GM19328 (cell line): ENCODE measurements around the gene TNS1.

ENCODE experiments used
- ATAC-seq: cut with Tn5 transposase; IDR thresholded peaks from one replicate; pipeline ENCODE4 v1.9.1; 2021; ENCODE audit warnings: mild to moderate bottlenecking, moderate library complexity; ENCODE audit not compliant: unreplicated experiment

TNS1 gene

DNA sequence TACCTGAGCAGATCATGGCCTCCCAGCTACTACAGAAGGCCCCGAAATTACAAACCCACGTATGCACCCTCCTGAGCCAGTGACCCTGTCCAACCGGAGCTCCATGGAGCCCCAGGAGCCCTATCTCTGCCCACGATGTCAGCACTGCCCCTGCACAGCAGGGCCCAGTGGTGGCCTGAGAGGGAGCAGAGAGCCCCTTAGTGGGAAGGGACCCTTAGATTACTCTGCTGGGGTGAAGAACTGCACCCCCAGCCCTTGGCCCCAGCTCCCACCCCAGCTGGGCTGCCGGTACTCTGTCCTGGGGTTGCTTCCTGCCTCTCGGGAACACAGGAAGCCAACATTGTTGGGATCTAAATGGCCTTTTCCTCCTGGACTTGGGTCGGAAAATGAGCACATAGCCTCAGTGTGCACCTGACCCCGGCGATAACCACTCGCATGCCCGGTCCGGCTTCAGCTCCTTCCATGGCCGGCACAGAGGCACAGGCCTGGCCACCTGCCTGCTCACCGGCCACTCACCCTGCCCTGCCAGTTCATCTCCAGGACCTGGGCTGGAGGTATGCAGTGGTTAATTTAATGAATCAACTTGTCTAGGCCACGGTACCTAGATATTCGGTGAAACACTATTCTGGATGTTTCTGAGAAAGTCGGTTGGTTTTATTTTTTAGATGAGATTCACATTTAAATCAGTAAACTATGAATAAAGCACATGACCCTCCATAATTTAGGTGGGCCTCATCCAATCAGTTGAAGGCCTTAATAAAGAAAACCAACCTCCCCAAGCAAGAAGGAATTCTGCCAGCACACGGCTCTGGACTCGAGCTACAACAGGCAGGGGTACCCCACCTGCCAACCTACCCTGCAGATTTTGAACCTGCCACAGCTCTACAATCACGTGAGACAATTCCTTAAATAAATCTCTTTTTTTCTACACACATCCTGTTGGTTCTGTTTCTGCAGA is 19.2 kb downstream of the TNS1 start:
- no peak for ATAC-seq

DNA sequence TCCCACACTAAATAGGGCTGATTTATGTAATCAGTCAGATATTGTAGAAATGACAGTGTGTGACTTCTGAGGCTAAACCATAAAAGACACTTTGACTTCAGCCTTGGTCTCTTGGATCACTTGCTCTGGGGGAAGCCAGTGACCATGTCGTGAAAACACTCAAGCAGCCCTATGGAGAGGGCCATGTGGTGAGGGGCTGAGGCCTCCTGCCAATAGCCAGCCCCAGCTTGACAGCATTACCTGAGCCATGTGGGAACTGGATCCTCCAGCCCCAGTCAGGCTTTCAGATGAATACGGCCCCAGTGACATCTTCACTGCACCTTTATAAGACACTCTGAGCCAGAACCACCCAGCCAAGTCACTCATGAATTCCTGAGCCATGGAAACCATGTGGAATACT is 20.8 kb downstream of the TNS1 start:
- ATAC-seq: no peak

DNA sequence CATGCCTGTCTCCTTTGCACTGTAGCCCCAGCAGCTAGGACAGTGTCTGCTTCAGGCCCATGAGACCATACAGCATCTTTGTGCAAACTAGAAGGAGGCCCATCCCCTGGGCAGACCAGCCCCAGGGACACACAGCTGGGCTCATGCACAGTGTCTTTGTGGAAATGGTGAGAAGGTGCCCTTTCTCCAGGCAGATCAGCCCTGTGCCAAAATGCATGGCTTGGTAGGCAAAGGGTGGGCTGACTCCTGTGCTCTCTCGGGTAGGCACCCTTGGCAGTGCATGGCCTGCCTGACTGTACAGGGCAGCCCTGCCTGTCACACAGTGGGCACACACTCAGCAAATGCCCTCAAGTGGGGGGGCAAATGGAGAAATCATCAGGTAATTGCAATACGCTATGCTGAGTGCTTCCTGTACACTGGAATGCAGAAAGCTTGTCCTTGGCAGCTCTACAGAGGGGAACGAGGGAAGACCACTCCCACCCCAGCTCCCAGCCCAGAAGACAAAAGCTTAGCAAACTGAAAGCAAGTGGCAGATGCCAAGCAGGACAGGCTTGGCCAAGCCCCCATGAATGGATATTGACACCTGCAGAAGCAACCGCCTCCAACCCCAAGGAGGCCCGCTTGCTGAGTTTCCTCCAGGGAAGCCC is 21.6 kb downstream of the TNS1 start:
- no peak for ATAC-seq

DNA sequence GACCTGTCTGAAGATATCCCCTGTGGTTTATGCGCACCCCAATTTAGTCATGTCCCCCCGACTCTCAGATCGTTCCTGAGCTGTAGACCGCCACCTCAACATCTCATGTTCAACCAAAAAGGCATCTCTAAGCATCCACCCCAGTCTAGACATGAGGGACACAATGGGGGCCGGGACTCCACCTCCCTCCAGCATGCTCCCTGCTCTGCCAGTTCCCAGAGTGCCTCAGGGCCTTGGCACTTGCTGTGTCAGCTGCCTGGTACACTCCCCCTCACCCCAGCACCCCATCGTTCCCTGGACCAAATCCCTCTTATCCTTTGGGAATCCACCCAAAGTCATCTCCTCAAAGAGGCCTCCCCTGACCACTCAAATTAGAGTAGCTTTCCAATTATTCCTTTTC is 22.2 kb downstream of the TNS1 start:
- ATAC-seq: no peak

DNA sequence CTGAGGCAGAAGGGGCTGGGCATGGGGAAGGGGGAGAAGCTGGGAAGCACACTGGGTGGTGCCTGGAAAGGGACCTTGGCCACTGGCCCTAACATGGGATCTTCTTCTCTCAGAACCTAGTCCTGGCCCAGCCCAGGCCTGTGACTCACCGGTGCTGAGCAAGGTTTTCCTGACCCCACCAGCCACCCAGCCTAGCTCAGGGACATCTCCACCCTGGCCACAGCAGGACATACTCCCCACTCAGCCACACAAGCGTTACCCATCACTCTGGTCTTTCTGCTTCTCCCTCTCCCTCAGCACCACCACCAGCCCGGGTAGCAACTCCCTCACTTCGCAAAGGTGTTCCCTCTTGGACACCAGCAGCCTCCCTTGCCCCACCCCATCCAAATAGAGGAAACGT is 22.8 kb downstream of the TNS1 start:
- no peak for ATAC-seq

DNA sequence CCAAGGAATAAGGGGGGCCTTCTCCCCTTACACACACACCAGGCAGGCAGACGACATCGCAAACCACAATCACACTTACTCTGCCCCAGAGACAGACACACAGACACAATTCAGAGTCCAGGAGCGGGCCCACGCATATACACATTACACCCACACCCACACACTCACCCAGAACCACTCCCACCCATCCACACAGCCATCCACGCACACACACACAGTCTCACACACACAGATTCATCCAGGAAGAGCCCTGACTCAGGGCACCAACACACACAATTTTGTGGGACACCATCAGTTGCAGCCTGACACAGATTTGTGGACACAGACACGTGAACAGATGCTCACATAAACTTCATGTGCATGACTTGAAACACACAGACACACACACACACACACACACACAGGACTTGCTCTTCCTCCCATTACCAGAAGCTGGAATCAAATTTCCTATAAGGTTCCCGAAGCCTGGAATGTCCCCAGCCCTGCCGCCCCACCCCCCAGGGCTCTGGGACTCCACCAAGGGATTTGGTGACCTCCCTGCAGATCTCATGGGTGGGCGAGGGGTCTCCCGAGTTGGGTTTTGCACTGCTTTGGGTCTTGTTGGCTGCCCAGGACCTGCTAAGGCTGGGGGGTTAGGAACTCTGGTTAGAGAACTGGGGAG is 23.5 kb downstream of the TNS1 start:
- ATAC-seq: no peak

DNA sequence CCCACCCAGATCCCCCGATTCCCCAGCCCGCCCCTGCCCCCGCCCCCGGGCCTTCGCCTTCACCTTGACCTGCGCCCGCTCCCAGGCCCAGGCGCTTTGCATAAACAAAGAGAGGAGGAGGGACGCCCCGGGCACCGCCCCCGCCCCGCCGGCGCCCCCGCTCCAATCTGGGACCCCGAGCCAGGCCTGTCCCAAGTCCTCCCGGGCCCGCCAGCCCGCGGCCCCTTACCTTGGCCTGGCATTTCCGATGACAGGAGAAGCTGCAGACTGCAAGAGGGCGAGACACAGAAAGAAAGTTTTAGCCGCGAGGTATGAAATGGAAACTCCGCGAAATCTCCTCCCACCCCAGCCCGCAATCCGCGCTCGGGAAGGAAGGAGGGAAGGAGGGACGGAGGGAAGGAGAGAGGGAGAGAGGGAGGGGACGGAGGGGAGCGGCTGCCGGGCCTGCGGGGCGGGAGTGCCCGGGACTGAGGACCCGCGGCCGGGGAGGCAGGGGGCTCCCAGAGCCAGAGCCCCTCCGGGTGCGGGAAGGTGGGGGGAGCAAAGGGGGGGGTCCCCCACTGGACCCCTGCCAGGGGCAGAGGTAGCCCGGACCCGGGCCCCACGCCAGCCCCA is 24.2 kb downstream of the TNS1 start:
- no peak for ATAC-seq

DNA sequence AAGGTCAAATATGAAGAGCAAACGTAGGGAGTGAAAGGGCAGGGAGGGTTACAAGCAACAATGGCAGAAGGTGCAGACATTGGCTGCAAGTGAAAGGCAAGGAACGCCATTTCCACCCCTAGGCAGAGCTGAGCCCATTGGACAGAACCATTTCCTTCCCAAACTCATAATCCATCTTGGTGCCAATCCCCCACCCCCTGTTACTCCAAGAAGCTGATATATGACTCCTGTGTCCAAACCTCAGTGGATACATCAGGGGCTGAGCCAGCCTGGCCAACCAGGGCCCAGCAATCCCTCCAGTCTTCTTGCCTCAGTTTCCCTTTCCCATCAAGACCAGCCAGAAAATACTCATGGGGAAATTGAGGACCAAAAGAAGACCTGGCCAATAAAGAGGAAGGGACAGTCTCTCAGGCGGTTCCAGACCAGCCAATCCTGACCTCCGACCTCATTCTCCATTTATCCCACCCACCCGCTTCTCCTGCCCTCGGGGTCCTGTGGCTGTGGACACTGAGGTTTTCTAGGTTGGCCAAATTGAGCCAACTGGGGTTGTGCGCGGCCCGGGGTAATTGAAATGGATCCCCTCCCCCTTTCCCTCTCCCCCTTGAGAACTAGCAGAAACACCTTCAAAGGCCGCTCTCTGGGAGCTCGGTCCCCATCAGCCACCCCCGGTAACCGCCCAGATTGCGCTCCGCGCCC is 24.8 kb downstream of the TNS1 start:
- ATAC-seq: no peak

DNA sequence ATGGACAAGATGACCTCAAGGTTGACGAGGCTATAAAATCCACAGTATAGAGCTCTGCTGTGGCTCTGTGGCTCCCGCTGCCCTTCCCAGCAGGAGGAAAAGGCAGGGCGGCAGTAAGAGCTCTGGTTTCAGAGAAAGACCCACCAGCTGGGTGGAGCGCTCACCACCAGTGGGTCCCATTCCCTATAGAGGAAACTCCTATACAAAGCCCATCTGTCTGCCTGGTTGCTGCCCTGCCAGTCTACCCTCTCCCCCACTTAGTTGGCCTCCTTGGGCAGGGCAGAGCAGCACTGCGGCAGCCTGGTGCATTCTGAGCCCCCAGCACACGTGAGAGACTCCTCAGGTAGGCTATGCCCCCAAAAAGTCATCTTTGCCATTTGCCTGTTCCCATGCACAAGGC is 26.5 kb downstream of the TNS1 start:
- ATAC-seq: no peak

DNA sequence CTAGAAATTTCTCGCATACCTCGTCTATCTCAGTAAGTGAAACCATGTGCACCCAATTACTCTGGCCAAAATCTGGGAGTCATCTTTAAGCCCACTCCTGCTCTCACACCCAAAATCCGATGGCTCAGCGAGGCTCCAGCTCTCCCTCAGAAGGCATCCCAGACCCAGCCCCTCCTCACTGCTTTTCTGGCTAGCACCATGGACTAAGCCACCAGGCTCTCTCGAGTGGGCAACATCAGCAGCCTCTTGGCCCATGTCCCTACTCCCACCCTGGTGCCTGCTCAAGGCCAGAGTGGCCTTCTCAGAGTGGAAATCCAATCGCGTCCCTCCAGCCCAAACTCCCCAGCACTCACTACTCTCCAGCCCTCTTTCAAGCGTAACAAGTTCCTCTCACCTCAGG is 27.2 kb downstream of the TNS1 start:
- ATAC-seq: no peak

DNA sequence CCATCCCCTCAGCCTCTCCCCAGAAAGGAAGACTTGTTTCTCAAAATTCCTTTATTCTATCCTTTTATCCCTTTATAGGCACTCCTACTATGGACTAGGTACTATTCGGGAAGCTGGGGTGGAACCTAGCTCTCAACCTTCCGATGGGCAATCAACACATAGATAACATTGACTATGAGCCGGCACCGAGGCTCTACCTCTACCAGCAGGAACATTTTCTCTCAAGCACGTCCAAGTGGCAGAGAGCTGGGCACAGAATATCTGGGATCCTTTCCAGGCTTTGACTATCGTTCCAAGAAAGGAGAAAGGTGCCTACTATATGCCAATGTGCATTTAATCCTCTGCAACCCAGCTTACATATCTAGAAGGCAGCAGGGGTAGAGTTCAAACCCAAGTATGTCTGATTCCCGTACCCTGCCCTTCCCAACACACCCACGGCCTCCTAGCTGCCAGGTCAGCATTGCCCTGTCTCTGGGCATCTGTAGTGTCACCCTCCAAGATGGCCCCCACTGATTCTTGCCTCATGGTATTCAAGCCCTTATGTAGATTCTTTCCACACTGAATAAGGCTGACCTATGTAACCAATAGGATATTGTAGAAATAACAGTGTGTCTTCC is 28.3 kb downstream of the TNS1 start:
- no peak for ATAC-seq

DNA sequence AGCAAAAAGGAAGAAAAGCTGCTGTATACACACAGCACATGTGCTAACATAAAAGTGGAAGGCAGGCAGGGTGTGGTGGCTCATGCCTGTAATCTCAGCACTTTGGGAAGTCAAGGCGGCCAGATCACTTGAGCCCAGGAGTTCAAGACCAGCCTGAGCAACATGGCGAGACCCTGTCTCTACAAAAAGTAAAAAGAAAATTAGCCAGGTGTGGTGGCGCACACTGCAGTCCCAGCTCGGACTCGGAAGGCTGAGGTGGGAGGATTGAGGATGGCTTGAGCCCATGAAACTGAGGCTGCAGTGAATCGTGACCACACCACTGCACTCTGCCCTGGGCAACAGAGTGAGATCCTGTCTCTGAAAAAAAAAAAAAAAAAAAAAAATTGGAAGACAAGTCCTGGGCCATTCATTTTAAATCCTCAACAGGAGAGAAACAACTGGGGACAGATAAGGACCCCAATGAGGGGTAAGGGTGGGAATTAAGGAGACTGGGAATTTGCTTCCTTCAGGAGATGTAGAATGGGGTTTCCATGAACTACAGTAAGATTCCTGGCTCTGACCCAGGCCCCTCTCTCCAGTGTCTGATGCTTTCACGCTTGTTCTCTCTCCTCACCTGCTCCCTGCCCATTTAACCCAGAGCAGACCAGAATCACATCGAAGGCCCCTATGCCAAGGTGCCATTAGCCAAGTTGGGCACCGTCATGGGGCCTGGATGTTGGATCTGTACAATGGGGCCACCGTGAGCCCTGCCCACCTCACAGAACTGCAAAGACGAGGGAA is 29.6 kb downstream of the TNS1 start:
- no peak for ATAC-seq

DNA sequence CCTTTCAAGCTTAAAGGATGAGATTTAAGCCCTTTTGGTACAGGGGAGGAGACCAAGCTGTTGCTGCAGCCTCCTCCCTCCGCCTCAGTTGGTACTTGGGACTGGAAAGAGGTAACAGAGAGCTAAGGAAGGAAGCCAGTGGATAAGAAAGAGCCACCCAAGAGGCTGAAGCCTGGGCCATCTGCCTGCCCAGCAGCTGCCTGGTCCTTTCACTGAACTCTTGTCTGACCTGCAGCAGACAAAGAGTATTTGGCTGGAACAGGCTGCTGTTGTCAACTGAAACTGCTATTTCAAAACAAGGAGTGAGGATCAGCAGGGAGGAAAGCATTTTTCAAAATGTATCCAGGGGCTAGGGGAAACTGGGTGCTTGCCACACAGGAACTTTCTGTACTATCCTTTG is 30.3 kb downstream of the TNS1 start:
- ATAC-seq: no peak

DNA sequence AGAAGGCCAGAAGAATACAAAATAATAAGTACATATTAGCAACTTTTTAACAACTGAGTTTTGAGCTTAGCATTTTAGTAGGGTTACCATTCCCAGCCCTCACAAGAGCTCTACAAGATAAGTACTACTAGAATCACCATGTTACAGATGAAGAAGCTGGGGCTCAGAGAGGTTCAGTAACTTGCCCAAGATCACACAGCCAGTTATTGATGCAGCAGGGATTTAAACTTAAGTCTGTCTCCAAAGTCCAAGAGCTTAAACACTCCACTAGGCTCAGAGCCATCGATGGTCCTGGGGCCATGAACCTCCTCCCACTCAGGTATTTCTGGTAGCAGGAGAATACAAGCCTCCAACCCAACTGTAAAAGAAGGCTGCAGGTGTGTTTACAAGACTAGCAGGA is 30.8 kb downstream of the TNS1 start:
- no peak for ATAC-seq

DNA sequence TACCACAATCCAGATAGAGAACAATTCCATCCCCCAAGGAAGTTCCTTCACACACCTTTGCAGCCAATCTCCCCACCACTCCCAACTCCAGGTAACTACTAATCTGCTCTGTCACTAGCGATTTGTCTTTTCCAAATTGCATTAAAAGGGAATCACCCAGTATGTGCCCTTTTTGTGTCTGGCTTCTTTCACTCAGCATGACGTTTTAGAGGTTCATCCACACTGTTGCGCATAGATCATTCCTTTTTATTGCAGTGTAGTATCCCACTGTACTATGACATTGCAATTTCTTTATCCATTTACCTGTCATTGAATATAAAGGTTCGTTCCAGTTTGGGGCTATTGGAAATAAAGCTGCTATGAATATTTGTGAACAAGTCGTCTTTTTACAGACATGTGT is 31.6 kb downstream of the TNS1 start:
- no peak for ATAC-seq

DNA sequence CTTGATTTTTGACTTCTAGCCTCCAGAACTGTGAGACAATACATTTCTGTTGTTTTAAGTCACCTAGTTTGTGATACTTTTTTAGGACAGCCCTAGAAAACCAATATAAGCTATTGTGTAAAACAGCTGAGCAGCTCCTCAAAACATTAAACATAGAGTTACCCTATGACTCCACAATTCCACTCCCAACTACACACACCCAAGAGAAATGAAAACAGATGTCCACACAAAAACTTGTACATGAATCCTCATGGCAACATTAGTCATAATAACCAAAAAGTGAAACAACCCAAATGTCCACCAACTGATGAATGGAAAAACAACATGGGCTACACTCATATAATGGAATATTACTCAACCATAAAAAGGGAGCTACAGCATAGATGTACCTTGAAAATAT is 32.6 kb downstream of the TNS1 start:
- ATAC-seq: no peak

DNA sequence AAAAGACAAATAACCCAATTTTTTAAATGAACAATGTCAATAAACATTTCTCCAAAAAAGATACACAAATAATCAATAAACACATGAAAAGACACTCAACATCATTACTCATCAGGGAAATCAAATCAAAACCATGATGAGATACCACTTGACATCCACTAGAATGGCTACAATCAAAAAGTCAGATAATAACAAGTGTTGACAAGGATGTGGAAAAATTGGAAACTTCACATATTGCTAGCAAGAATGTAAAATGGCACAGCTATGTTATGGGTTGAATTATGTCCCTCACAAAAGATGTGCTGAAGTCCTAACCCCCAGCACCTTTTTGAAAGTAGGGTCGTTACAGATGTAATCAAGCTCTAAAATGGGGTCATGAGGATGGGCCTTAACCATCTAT is 33.2 kb downstream of the TNS1 start:
- no peak for ATAC-seq

DNA sequence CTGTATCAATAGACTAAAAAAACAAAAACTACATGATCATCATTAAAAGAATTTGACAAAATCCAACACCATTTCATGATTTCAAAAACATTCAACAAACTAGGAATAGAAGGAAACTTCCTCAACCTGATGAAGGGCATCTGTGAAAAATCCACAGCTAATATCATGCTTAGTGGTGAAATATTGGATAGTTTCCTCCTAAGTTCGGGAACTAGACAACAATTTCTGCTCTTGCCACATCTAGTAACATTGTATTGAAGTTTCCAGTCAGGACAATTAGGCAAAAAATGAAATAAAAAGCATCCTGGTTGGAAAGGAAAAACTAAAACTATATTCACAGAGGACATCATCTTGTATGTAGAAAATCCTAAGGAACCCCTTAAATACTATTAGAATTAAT is 34.8 kb downstream of the TNS1 start:
- no peak for ATAC-seq

DNA sequence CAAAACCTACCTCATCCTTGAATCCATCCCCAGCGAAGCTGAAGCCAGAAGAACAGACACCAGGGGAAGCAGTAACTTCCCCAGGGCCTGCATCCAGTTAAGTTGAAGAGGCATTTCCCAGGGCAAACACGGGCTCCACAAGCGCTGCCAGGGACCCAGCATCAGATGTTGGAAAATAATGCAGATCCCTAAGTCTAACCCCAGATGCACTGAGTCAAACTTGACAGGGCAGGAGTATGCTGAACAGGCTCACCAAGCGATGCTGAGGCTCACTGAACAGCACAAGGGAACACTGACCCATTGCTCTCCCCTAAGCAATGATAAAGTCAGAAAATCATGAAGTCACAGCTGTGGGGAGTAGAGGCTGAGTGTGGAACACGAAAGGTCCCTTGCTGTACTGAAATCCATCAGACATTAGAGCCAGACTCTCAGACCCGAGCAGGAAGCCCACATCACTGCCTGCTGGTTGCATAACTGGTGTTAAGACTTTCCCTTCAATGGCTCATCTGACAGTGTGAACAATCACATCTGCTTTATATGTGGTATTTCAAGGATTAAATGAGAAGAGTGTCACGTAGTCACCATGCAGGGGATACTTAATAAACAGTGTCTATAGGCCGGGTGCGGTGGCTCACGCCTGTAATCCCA is 36.2 kb downstream of the TNS1 start:
- no peak for ATAC-seq
